NCI-H446 (cell line): ENCODE results near the gene MRO.
"Not testable (repeated sequence)": the region's sequence is repeated elsewhere in the genome, so short reads cannot be mapped to it uniquely, and the experiment has no call there.

Experiments used
- DNase-seq, 2 experiments: peaks; one replicate each; lab custom pipeline; 2025; lab: John Stamatoyannopoulos, UW

MRO gene

GRCh38 chr18:50791599-50792438 lies 28.0 kb downstream of the MRO start:
- DNase-seq, result no peak

- no peak for DNase-seq
These were observed 28.9 kb downstream of the MRO start for GRCh38 chr18:50790948-50791347.

DNA sequence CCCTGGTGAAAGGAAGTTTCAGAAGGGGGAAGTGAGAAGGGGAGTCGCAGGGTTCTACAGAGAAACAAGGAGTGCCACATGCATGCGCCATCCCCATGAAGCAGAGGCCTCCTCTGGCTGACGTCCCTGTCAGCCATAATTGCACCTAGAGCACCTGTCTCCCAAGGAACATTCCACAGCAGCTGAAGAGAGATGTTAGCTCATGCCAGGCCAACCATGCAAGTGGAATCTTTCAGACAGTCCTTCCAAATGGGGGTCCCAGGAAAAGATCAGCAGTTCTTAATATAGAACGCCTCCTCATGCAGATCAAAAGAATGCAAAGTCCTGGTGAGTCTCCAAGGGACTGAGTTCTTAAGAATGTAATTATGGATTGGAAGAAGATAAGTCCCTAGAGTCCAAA lies 29.6 kb downstream of the MRO start:
- no peak for DNase-seq

GRCh38 chr18:50788284-50788683 lies 31.5 kb downstream of the MRO start:
- DNase-seq, result no peak

GRCh38 chr18:50786864-50787263 lies 33.0 kb downstream of the MRO start:
- DNase-seq, result no peak

GRCh38 chr18:50783553-50783952 lies 36.3 kb downstream of the MRO start:
- DNase-seq, result no peak

DNA sequence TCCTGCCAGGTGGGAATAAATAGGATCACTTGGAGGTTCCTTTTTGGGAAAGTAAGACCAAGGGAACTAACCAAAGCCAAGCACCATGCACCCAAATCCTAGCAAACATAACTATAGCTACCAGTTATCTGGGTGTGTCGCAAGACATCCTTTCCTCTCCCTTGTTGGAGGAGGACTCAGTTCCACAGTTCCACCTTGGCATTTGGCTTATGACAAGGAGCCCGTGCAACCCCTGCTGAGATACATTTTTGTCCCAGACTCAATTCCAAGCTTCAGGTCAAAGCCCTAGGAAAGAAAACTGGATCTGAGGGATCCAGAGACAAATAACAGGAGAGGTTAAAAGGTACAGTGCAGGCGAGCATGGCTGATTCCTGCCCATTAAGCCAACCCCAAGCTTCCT lies 40.8 kb downstream of the MRO start:
- DNase-seq, result not testable (repeated sequence)

GRCh38 chr18:50776383-50776782 lies 43.4 kb downstream of the MRO start:
- DNase-seq, result no peak

DNA sequence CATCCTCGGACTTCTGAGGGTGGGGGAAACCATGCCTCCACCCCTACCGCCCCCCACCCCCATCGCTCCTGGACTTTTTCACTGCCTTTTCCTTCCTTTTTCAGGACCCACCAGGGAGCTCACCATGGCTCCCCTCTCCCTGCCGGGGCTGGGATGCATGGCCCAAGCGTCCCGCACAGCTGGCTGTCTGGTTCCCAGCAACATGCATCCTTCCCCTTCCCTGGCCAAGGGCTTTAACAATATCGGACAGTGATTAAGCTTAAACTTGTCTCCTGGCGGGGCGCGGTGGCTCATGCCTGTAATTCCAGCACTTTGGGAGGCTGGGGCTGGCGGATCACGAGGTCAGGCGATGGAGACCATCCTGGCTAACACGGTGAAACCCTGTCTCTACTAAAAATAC lies 44.1 kb downstream of the MRO start:
- no peak for DNase-seq

DNA sequence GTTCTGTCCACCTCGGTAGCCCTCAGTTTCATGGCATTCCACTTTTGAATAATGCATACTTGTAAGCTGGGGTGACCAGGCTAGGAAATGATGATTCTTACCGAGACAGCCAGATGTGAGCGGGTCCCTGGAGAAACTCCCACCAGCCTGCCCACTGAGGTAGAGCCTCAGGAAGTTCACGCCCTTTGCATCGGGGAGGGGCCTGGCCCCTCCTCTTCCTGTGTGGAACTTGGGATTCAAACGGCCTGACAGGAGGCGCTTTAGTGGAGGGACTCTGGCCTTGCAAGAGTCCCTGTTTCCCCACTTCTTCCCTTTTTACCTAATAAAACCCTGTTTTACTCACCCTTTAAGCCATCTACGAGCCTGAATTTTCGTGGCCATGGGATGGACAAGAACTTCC lies 44.6 kb downstream of the MRO start:
- no peak for DNase-seq

DNA sequence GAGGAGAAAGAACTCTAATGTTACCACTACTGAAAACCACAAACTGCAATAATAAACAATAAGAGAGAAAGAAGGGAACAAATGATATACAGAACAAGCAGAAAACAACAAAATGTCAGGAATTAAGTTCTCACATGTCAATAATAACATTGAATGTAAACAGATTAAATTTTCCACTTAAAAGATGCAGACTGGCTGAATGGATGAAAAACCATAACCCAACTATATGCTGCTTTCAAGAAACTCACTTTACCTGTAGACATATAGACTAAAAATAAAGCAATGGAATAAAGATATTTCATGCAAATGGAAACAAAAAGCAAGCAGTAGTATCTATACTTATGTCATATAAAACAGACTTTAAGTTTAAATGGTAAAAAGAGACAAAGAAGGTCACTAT lies 50.4 kb downstream of the MRO start:
- no peak for DNase-seq

DNA sequence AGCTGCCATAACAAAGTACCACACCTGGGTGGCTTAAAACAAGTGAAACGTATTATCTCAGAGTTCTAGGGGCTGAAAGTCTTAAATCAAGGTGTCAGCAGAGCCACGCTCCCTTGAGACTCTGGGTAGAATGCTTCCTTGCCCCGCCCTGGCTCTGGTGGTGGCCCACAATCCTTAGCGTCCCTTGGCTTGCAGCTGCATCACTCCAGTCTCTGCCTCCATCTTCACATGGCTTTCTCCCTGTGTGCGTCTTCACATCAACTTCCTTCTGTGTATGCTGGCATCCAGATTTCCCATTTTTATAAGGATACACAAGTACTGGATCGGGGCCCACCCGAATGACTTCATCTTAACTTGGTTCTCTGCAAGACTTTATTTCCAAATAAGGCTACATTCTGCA lies 62.5 kb downstream of the MRO start:
- DNase-seq, result no peak

GRCh38 chr18:50754297-50754696 lies 65.5 kb downstream of the MRO start:
- DNase-seq, result no peak

DNA sequence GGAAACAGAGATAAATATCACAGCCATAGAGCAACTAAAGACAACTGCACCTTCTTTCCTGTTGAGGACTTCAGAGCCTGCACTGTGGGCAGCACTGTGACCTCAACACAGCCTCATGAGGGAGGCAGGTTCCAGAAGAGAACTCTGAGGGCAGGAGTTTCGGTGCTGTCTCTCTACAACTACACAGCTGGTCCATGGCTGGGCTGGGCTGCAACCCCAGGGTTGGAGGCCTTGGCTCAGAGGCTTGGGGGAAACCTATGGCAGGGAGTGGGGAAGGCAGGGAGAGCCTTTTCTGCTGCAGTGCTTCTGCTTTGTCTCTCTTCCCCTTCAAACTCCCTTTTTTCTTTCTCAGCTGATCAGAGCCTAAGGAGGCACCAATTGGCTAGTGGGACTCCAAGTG lies 66.5 kb downstream of the MRO start:
- DNase-seq, result no peak

DNA sequence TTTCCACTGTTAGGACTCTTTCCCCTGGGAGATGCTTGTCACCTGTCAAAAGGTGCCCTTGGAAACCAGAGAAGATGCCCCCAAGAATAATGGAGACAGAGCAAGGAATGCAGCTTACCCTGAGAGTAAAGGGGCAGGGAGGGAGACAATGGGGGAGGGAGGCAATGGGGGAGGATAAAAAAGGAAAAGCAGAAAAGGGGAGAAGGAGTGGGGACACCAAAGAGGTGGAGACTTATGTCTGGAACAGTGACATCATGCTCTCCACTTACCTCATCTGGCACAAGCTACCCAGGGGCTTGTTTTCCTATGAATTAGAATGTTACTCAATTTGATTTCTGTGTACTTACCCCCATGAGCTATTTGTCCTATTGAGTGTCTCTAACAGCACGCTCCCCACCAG lies 67.9 kb downstream of the MRO start:
- no peak for DNase-seq

DNA sequence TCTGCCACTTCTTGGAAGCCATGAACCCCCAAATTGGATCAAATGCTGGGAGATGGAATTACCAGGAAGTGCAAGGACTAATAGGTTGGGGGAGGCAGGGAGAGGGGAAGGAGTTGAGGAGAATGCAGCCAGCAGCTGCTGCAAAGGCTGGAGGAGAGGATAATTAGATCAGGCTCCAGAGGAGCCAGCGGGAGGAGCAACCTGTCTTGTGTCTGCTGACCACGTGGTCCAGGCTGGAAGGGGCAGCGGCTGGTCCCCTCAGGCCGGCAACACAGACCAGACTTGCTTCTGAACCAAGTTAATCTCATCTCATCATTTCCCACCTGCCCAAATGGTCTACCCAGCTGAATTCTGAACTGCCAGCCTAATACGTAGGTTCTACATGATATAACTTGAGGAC lies 68.3 kb downstream of the MRO start:
- DNase-seq, result no peak

GRCh38 chr18:50750546-50750945 lies 69.3 kb downstream of the MRO start:
- DNase-seq, result no peak

- DNase-seq, result no peak
These were observed 69.9 kb downstream of the MRO start for GRCh38 chr18:50749945-50750344.

DNA sequence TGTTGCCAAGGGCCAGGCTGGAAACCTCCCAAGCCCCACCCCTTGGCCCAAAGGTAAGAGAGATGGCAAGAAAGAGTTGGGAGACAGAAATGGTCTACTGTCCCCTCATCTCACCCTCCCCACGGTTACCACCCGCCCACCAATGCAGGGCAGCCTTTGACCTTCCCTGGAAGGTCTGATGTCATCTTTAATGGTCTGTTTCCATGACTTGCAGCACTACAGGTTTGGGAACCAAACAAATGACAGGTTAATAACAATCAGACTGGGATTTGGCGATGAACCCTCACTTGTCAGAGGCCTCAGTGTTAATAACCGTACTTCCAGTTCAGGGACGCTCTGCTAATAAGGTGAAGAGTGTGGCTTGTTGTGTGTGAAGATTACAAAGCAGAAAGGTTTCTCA lies 70.4 kb downstream of the MRO start:
- no peak for DNase-seq

DNA sequence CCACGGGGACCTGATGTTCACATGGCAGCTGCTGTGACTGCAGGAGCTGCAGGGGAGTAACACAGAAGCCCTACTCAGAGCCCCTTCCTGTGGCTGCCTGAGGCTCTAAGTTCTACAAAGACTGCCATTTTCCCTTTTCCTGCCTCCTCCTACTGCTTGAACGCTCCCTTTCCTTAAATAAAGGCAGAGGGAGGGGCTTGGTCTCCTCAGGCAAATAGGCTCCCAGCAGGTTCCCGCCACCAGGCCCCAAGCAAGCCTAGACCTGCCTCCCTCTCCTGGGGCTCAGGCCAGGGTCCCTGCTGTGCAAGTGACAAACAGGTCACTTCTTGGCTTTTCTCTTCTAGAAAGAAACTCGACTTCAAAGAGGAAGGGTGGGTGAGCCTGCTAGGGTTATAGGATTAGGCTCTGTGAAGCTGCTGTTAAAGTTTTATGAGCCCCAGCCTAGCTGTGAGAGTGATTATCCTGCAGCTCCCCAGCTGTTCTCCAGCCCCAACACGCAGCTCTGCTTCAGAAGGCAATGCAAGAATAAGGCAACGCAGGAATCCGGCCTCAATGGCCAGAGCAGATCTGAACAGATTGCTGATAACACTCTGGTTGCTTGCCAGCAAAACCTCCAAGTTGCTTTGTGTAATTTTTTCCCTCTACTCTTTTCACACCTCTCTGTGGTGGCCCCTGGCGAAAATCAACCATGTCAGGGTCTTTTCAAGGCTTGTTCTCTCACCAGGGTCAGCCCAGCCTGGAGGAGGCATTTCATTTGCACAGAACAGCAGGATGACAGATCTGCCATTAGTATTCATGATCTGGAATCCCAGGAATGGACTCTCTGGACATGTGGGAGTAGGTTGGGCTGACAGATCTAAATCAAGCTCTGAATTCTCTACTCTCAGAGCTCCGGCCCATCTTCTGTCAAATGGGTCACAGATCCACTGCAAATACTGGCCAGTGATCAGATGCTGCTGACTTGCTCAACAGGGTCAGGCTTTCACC lies 71.3 kb downstream of the MRO start:
- DNase-seq, result no peak

DNA sequence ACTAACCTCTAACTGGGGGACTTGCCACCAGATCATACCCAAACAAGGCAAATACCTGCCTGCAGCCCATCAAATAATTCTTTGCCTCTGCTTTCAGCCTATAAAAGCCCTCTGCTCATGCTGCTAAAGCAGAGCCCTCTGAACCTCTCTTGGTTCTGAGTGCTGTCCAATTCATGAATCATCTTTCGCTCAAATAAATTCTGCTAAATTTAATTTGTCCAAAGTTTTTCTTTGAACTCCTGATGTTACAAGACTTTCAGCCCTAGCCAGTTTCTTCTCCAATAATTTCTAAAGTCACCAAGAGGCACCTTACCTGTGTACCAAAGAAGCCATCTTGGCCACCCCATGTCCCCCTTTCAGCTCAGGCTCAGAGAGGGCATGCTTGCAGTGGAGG lies 72.0 kb downstream of the MRO start:
- DNase-seq, result no peak

- no peak for DNase-seq
These were observed 73.9 kb downstream of the MRO start for GRCh38 chr18:50745945-50746344.
